SK-N-SH treated with all-trans-retinoic acid at 6 μM for 48 hours (cell line): ENCODE data around the gene MLYCD.

Source experiments
- ATAC-seq: fragments of 200-7000 bp; cut with Tn5 transposase; 3 replicates; pipeline ENCODE4 v1.9.1; 2020; ENCODE audit warnings: mild to moderate bottlenecking, moderate library complexity
- ARNTL ChIP-seq: fragments of 450-650 bp; formaldehyde crosslinking; IDR thresholded peaks from 2 replicates; pipeline ENCODE4 v1.5.0; 2020; ENCODE audit warnings: low read depth, mild to moderate bottlenecking, moderate library complexity, borderline replicate concordance
- BACH2 ChIP-seq: fragments of 250-450 bp; sonication (Bioruptor Pico); IDR thresholded peaks from 2 replicates; pipeline ENCODE4 v1.9.0; 2021; ENCODE audit warnings: mild to moderate bottlenecking, borderline replicate concordance
- CSDC2 ChIP-seq: fragments of 250-450 bp; sonication (Bioruptor Pico); IDR thresholded peaks from 2 replicates; pipeline ENCODE4 v1.5.0; 2020; ENCODE audit warnings: mild to moderate bottlenecking, moderate library complexity
- ESRRG ChIP-seq: fragments of 250-450 bp; sonication (Bioruptor Pico); IDR thresholded peaks from 2 replicates; pipeline ENCODE4 v1.6.1; 2021; ENCODE audit warnings: mild to moderate bottlenecking
- GLIS3 ChIP-seq: fragments of 250-450 bp; sonication (Bioruptor Pico); IDR thresholded peaks from 2 replicates; pipeline ENCODE4 v1.5.0; 2020; ENCODE audit warnings: mild to moderate bottlenecking, moderate library complexity
- ISL1 ChIP-seq: fragments of 250-450 bp; sonication (Bioruptor Pico); IDR thresholded peaks from 2 replicates; pipeline ENCODE4 v2.1.2; 2022; ENCODE audit warnings: mild to moderate bottlenecking, moderate library complexity
- OSR1 ChIP-seq: fragments of 250-450 bp; sonication (Bioruptor Pico); IDR thresholded peaks from 2 replicates; pipeline ENCODE4 v1.8.0; 2022; ENCODE audit warnings: moderate library complexity, mild to moderate bottlenecking, inconsistent platforms
- POU6F1 ChIP-seq: fragments of 250-450 bp; sonication (Bioruptor Pico); IDR thresholded peaks from 2 replicates; pipeline ENCODE4 v1.8.0; 2021; ENCODE audit warnings: low read depth, mild to moderate bottlenecking, moderate library complexity, borderline replicate concordance
- PPARA ChIP-seq: fragments of 250-450 bp; sonication (Bioruptor Pico); IDR thresholded peaks from 2 replicates; pipeline ENCODE4 v1.5.0; 2020; ENCODE audit warnings: mild to moderate bottlenecking, borderline replicate concordance
- RARB ChIP-seq: fragments of 250-450 bp; sonication (Bioruptor Pico); IDR thresholded peaks from 2 replicates; pipeline ENCODE4 v1.8.0; 2021; ENCODE audit warnings: mild to moderate bottlenecking, moderate library complexity
- SNAI2 ChIP-seq: fragments of 250-450 bp; sonication (Bioruptor Pico); IDR thresholded peaks from 2 replicates; pipeline ENCODE4 v1.5.0; 2020; ENCODE audit warnings: mild to moderate bottlenecking, moderate library complexity
- TCF4 ChIP-seq: fragments of 250-450 bp; sonication (Bioruptor Pico); IDR thresholded peaks from 2 replicates; pipeline ENCODE4 v1.8.0; 2021; ENCODE audit warnings: mild to moderate bottlenecking, moderate library complexity, borderline replicate concordance
- TOX ChIP-seq: fragments of 250-450 bp; sonication (Bioruptor Pico); IDR thresholded peaks from 2 replicates; pipeline ENCODE4 v1.8.0; 2021; ENCODE audit warnings: mild to moderate bottlenecking, moderate library complexity, borderline replicate concordance
- TSHZ2 ChIP-seq: fragments of 250-450 bp; sonication (Bioruptor Pico); IDR thresholded peaks from 2 replicates; pipeline ENCODE4 v1.5.0; 2020; ENCODE audit warnings: mild to moderate bottlenecking, moderate library complexity
- ZC3H10 ChIP-seq: fragments of 250-450 bp; sonication (Bioruptor Pico); IDR thresholded peaks from 2 replicates; pipeline ENCODE4 v1.5.1; 2021; ENCODE audit warnings: mild to moderate bottlenecking, moderate library complexity
- ZFP3 ChIP-seq: fragments of 250-450 bp; sonication (Bioruptor Pico); IDR thresholded peaks from 2 replicates; pipeline ENCODE4 v1.5.0; 2020; ENCODE audit warnings: mild to moderate bottlenecking, moderate library complexity
- ZFP30 ChIP-seq: fragments of 450-650 bp; formaldehyde crosslinking; IDR thresholded peaks from 2 replicates; pipeline ENCODE4 v1.5.0; 2022; ENCODE audit warnings: mild to moderate bottlenecking, moderate library complexity
- ZNF565 ChIP-seq: fragments of 450-650 bp; formaldehyde crosslinking; conservative IDR thresholded peaks from 2 replicates; pipeline ENCODE4 v1.5.0; 2020; ENCODE audit warnings: low read depth, mild to moderate bottlenecking, moderate library complexity
- ZNF70 ChIP-seq: fragments of 450-650 bp; formaldehyde crosslinking; IDR thresholded peaks from 2 replicates; pipeline ENCODE4 v1.5.0; 2020; ENCODE audit warnings: mild to moderate bottlenecking, moderate library complexity
- ZNF8 ChIP-seq: fragments of 450-650 bp; formaldehyde crosslinking; IDR thresholded peaks from 2 replicates; pipeline ENCODE4 v1.5.0; 2020; ENCODE audit warnings: mild to moderate bottlenecking, moderate library complexity
- TF ChIP-seq, protein P1 (sequence below): fragments of 250-450 bp; sonication (Bioruptor Pico); IDR thresholded peaks from 2 replicates; pipeline ENCODE4 v1.5.1; 2021; ENCODE audit warnings: mild to moderate bottlenecking, moderate library complexity
- TF ChIP-seq, protein P2 (sequence below): fragments of 250-450 bp; sonication (Bioruptor Pico); IDR thresholded peaks from 2 replicates; pipeline ENCODE4 v1.5.1; 2020; ENCODE audit warnings: low read depth, mild to moderate bottlenecking, moderate library complexity
- TF ChIP-seq, protein P3 (sequence below): fragments of 250-450 bp; sonication (Bioruptor Pico); IDR thresholded peaks from 2 replicates; pipeline ENCODE4 v1.8.0; 2020; ENCODE audit warnings: mild to moderate bottlenecking, moderate library complexity, borderline replicate concordance

The MLYCD gene

GRCh38 chr16:83943516-83944050 is 44.7 kb downstream of the MLYCD start:
- TF ChIP-seq, protein P1, sequence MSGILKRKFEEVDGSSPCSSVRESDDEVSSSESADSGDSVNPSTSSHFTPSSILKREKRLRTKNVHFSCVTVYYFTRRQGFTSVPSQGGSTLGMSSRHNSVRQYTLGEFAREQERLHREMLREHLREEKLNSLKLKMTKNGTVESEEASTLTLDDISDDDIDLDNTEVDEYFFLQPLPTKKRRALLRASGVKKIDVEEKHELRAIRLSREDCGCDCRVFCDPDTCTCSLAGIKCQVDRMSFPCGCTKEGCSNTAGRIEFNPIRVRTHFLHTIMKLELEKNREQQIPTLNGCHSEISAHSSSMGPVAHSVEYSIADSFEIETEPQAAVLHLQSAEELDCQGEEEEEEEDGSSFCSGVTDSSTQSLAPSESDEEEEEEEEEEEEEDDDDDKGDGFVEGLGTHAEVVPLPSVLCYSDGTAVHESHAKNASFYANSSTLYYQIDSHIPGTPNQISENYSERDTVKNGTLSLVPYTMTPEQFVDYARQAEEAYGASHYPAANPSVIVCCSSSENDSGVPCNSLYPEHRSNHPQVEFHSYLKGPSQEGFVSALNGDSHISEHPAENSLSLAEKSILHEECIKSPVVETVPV (CRISPR knock-in tag), result no peak
- TF ChIP-seq TOX (CRISPR knock-in tag), result no peak
- TF ChIP-seq TCF4, result no peak
- TF ChIP-seq SNAI2 (CRISPR knock-in tag), result no peak
- TF ChIP-seq ZNF565 (CRISPR knock-in tag), result no peak
- no peak for TF ChIP-seq ZC3H10 (CRISPR knock-in tag)
- TF ChIP-seq ISL1 (CRISPR knock-in tag), result no peak
- no peak for TF ChIP-seq ZNF8 (CRISPR knock-in tag)
- no peak for TF ChIP-seq POU6F1 (CRISPR knock-in tag)
- TF ChIP-seq RARB (CRISPR knock-in tag), result no peak
- TF ChIP-seq ZNF70, result no peak
- no peak for TF ChIP-seq ESRRG (CRISPR knock-in tag)
- no peak for TF ChIP-seq BACH2 (CRISPR knock-in tag)
- TF ChIP-seq CSDC2 (CRISPR knock-in tag), result no peak
- TF ChIP-seq ZFP3, result no peak
- no peak for TF ChIP-seq ZFP30 (CRISPR knock-in tag)
- no peak for TF ChIP-seq GLIS3
- no peak for TF ChIP-seq PPARA (CRISPR knock-in tag)
- TF ChIP-seq, protein P2, sequence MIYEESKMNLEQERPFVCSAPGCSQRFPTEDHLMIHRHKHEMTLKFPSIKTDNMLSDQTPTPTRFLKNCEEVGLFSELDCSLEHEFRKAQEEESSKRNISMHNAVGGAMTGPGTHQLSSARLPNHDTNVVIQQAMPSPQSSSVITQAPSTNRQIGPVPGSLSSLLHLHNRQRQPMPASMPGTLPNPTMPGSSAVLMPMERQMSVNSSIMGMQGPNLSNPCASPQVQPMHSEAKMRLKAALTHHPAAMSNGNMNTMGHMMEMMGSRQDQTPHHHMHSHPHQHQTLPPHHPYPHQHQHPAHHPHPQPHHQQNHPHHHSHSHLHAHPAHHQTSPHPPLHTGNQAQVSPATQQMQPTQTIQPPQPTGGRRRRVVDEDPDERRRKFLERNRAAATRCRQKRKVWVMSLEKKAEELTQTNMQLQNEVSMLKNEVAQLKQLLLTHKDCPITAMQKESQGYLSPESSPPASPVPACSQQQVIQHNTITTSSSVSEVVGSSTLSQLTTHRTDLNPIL (CRISPR knock-in tag), result no peak
- no peak for ATAC-seq

GRCh38 chr16:83945587-83945986 is 46.7 kb downstream of the MLYCD start:
- TF ChIP-seq TCF4 (no peak), ARNTL (CRISPR knock-in tag) (no peak), ZNF70 (no peak), PPARA (CRISPR knock-in tag) (no peak), POU6F1 (CRISPR knock-in tag) (no peak), TOX (CRISPR knock-in tag) (no peak), ZNF565 (CRISPR knock-in tag) (no peak), TSHZ2 (CRISPR knock-in tag) (no peak), CSDC2 (CRISPR knock-in tag) (no peak), ISL1 (CRISPR knock-in tag) (no peak), OSR1 (CRISPR knock-in tag) (no peak), SNAI2 (CRISPR knock-in tag) (no peak), ZFP3 (no peak), BACH2 (CRISPR knock-in tag) (no peak), ZNF8 (CRISPR knock-in tag) (no peak), ZC3H10 (CRISPR knock-in tag) (no peak)
- TF ChIP-seq, protein P1 (CRISPR knock-in tag), result no peak
- TF ChIP-seq, protein P3, sequence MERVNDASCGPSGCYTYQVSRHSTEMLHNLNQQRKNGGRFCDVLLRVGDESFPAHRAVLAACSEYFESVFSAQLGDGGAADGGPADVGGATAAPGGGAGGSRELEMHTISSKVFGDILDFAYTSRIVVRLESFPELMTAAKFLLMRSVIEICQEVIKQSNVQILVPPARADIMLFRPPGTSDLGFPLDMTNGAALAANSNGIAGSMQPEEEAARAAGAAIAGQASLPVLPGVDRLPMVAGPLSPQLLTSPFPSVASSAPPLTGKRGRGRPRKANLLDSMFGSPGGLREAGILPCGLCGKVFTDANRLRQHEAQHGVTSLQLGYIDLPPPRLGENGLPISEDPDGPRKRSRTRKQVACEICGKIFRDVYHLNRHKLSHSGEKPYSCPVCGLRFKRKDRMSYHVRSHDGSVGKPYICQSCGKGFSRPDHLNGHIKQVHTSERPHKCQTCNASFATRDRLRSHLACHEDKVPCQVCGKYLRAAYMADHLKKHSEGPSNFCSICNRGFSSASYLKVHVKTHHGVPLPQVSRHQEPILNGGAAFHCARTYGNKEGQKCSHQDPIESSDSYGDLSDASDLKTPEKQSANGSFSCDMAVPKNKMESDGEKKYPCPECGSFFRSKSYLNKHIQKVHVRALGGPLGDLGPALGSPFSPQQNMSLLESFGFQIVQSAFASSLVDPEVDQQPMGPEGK (CRISPR knock-in tag), result no peak
- TF ChIP-seq, protein P2 (CRISPR knock-in tag), result no peak
- ATAC-seq, result no peak
